Stimulated activated CD8-positive, alpha-beta memory T cell treated with anti-CD3 and anti-CD28 coated beads, Interleukin-7, amount 100 ng/mL, for 4 hours (primary cell): ENCODE data around the gene SFTA2.
"Not testable (repeated sequence)": the region's sequence is repeated elsewhere in the genome, so short reads cannot be mapped to it uniquely, and the experiment has no call there.

Experiments
- DNase-seq, 2 donors: peaks; one replicate each; pipeline ENCODE4 v3.0.0-alpha.2; 2020; ENCODE audit warnings: low read depth in 2 of 2

The SFTA2 gene

GRCh38 chr6:30931969-30932645, at the start of gene SFTA2:
Gene SFTA2 (minus strand): TSS chr6:30932170. CDS start chr6:30932096, 74 bp downstream.
- no peak for DNase-seq

- DNase-seq = no peak
These were observed 47.7 kb upstream of the SFTA2 start for GRCh38 chr6:30979690-30980089.

GRCh38 chr6:30979141-30979540, 47.2 kb upstream of the SFTA2 start:
- DNase-seq = no peak

- DNase-seq = no peak
These were observed 42.7 kb upstream of the SFTA2 start for GRCh38 chr6:30974490-30975252.

GRCh38 chr6:30972816-30973215, 40.8 kb upstream of the SFTA2 start:
- DNase-seq = no peak

GRCh38 chr6:30970946-30971345, 39.0 kb upstream of the SFTA2 start:
- no peak for DNase-seq

- not testable (repeated sequence) for DNase-seq
These were observed 37.2 kb upstream of the SFTA2 start for GRCh38 chr6:30969171-30969570.

GRCh38 chr6:30966154-30966553, 34.2 kb upstream of the SFTA2 start:
- DNase-seq = no peak

GRCh38 chr6:30965140-30965601, 33.2 kb upstream of the SFTA2 start:
- no peak for DNase-seq

GRCh38 chr6:30964075-30964474, 32.1 kb upstream of the SFTA2 start:
- no peak for DNase-seq

- no peak for DNase-seq
These were observed 31.7 kb upstream of the SFTA2 start for GRCh38 chr6:30963641-30964040.

GRCh38 chr6:30962716-30963115, 30.7 kb upstream of the SFTA2 start:
- no peak for DNase-seq

GRCh38 chr6:30960907-30961673, 29.1 kb upstream of the SFTA2 start:
- DNase-seq = no peak

GRCh38 chr6:30957716-30958115, 25.7 kb upstream of the SFTA2 start:
- no peak for DNase-seq

GRCh38 chr6:30955367-30956042, 23.5 kb upstream of the SFTA2 start:
- peak; percentile 60 to 69 for DNase-seq

- no peak for DNase-seq
These were observed 22.8 kb upstream of the SFTA2 start for GRCh38 chr6:30954631-30955366.

GRCh38 chr6:30951907-30952469, 20.0 kb upstream of the SFTA2 start:
- no peak for DNase-seq

GRCh38 chr6:30948811-30949210, 16.8 kb upstream of the SFTA2 start:
- DNase-seq = no peak

GRCh38 chr6:30947231-30947630, 15.3 kb upstream of the SFTA2 start:
- no peak for DNase-seq

- no peak for DNase-seq
These were observed 13.3 kb upstream of the SFTA2 start for GRCh38 chr6:30945281-30945680.

- no peak for DNase-seq
These were observed 12.1 kb upstream of the SFTA2 start for GRCh38 chr6:30944051-30944450.
